Glomerular endothelial cell (primary cell): ENCODE measurements around the gene LRMDA. TPM values are rescaled to one million over a fixed set of nuclear protein-coding genes. Genes with fewer than 3 reads are reported as not detected.

Source experiments
- DNase-seq: peaks from one replicate; pipeline ENCODE4 v3.0.0-alpha.2; 2011; ENCODE audit warnings: low read depth, low spot score; ENCODE audit errors: extremely low read depth
- total RNA-seq: library from RNA; depleted of rRNA; stranded (reverse); fragments of >200 nt; gene quantifications from 2 replicates; pipeline ENCODE4 v1.2.3, GENCODE V29; 2015

The LRMDA gene
- total RNA-seq, 1 donor from 2014 or later, result 25.7 TPM

DNA sequence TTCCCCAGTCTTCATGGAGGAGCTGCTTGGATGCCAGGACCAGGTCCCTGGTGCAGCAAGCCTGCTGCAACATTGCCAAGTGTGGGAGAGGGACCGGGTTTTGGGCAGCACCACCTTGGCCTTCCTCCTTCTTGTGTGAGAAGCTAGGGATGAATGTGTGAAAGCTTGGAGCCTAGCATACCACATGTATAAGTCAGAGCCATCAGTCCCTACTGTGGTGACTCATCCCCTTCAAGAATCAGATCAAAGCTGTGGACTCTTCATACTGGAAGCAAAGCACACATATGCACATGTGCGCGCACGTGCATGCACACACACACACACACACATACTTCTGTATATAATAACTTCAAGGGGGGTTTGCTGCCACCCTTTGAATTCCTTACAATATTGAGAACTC lies 527.8 kb downstream of the LRMDA start:
- no peak for DNase-seq

DNA sequence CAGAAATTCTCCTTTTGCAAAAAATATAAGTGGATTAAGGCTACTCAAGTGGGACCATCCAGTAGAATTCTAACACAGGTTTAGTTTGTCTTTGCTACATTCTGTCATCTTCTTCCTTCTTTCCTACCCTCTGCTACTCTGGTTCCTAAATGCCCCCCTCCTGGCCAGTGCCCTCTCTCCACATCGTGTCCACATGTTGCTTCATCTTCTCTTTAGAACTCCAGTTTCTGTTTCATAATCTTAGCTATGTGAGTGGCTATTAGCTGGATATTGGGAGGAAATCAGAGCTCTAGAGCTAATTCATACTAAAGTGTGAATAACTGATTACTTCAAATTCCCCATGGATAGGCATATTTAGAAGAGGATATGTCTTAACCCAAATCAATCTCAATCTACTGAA lies 528.5 kb downstream of the LRMDA start:
- no peak for DNase-seq

DNA sequence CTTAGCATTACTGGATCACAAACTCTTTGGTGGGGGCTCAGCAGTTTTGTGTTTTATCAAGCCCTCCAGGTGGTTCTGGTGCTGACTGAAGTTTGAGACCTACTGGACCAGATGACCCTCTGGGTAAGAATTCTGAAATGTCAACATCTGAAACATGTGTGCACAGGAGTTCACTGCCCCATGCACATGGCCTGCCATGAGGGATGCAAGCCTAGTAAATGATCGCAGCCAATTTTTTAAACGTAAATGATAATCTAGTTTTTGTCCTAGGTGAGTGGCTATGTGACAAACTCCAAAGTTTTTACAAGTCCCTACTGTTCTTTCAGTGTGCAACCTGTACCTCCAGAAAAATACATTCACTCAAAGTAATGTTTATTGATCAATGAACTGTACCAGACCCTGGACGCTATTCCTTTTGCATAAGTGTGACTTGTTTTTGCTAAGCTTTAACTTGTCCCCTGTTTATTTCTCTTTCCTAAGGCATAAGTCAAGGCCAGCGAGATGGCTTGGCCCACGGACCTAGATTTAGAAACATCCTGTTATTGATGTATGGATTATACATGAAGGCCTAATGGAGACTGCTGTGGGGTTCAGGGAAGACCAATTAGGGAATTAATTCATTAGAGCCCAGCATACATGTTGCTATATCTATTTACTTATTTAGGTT lies 531.1 kb downstream of the LRMDA start:
- no peak for DNase-seq

DNA sequence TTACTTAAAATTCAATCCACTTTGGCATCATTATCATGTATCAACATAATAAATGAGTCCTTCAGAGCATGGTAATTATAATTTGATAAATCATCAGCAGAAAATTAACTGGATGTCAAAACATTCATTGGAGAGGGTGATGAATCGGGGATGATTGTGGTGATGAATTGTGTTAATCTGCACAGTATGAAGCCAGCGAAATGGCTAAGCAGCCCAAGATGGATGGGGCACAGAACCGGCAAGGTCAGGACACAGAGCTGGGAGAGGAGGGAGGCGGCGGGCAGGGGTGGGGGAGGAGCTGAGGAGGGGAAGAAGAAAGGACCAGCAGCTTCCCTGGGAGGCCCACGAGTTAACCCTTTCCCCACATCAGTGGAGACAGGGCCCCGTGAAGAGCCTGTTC lies 536.1 kb downstream of the LRMDA start:
- no peak for DNase-seq

DNA sequence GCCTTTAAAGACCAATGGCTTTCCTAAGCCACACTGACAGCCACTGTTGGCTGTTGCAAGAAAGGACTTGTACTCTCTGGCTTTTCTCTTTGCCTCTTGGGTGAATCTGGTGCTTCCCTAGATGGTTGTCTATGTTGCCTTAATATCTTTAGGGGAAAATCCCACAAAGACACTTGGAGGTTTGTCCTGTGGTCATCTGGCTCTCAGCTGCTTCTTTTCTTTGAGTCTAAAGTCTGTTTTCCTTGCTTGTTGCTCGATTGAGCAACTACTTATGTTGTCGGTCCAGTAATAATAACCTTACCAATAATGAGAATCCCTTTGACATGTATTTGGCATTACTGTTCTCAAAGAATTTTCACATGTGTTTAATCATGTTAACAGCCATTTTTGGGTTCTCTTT lies 537.6 kb downstream of the LRMDA start:
- no peak for DNase-seq

DNA sequence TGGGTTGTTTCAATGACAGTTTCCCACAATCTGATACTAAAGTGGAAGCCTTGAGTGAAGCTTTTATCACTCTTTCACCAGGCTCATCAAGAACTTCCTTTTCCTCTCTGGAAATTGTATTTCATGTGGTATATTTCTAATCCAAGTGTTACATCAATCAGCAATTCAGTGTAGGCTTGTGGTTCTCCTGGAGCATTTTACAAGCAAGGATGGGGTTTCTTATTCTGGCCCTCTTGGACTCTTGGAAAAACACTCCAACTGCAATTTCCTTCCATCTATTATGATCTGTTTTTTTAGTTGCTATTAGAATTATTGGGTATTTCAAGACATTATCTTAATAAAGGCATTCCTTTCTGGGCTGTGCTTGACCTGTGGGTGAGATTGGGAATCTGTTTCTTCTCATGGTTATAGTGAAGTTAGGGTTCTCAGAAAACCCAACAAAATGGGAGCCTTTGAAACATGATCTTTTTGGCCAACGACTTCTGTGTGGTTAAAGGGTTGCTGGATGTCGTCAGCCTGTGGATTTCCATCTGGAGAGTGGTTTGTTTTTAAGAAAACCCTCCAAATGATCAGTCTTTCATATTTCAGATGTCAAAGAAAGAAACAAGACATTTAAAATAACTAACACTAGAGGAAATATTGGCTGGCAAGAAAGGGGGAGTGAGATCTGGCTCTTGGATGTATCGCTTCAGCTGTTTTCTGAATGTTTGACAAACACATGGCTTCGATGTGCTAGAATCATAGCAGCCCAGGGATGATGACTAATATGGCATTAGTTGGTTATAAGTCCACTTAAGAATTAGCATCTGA lies 540.2 kb downstream of the LRMDA start:
- no peak for DNase-seq

DNA sequence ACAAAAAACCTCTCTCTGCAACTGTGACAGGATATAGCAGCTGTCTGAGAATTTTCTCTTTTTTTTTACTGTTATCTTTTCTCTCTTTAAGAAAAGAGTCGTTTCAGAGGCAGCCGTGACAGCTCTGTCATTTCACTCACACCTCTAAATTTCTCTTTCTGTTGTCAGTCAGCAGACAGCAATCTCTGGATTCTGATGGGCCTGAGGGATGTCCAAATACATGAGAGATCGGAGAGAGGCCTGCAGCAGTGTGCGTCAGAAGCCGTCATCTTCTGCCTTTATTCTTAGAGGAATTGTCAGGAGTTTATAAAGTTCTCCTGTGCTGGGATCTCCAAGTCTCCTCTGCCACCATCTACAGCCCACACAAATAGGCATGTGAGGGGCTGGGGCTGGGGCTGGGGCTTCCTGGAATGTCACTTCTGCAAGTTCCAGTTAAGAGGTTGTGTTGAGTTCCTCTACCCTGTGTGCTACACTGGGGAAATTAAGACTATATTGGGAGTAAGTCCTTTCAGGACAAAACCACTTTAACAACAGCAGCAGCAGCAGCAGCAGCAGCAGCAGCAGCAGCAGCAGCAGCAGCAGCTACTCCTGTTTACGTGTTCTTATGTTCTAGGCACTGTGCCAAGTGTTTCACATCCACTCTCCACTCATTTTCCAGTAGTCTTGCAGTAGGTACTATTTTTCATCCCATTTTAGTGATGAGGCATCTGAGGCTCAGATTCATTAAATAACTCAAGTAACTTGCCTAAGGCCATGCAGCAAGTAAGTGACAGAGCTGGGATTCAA lies 541.3 kb downstream of the LRMDA start:
- DNase-seq, result no peak

DNA sequence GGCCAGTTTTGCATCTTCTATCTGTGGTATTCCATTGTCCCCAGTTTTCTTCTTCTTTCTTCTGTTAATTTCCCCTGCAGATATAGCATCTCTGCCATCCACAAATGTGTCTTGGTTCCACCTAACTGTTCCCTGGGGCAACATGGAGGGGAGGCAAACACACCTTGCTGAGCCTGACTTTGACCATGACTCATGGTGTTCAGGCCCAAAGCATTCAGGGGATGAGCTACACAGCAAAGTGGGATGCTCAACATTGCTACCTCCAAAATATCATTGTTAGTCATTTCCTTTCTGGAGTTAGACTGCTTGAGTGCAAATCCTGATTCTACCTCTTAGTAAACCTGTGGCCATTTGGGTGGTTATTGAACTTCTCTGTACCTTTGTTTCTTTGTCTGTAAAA lies 542.7 kb downstream of the LRMDA start:
- DNase-seq, result no peak

DNA sequence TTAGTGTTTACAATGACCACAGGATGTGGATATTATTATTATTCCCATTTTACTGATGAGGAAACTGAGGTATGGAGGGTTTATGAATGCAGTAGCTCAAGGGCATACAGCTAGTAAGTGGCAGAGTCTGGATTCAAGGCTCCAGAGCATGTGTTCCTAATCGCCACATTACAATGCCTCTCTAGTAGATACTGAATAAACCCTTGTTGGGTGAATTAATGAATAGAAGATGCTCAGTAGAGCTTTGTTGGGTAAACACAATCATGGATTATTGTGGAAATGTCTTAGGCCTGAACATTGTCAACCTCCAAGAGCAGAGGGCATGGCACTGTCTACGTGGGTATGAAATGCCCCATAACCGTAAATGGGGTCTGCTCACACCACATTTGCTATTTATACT lies 545.3 kb downstream of the LRMDA start:
- DNase-seq, result no peak

DNA sequence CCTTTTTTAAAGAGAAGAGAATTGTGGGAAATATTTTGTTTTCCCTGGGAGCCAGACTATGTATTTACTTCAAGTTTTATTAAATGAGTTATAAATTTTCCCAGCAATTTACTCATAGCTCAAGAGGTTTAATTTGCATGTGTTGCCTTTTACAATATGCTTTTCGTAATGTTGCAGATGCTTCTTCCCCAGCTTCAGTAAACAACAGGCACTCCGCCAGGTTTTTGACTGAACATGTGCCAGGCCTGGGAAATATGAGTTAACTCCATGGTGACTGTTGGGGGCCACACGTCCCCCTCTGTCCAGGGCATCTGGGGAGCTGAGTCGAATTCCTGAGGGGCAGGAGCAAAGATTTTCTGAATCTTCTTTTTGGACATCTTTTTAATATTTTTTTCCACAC lies 545.7 kb downstream of the LRMDA start:
- no peak for DNase-seq

DNA sequence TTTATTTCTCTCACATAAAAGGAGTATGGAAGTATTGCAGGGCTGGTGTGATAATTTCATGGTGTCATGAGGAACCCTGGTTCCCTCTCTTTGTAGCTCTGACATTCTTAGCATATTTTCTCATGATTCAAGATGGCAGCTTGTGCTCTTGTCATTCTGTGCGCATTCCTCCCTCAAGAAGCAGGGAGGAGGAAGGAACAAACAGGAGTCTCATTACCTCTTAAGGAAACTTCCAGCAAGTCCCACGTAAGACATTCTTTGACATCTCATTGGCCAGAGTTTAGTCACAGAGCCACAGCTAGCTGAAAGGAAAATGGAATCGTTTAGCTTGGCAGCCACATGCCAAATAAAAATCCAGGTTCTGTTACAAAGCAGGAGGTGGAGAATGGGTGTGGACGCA lies 546.8 kb downstream of the LRMDA start:
- DNase-seq, result no peak

DNA sequence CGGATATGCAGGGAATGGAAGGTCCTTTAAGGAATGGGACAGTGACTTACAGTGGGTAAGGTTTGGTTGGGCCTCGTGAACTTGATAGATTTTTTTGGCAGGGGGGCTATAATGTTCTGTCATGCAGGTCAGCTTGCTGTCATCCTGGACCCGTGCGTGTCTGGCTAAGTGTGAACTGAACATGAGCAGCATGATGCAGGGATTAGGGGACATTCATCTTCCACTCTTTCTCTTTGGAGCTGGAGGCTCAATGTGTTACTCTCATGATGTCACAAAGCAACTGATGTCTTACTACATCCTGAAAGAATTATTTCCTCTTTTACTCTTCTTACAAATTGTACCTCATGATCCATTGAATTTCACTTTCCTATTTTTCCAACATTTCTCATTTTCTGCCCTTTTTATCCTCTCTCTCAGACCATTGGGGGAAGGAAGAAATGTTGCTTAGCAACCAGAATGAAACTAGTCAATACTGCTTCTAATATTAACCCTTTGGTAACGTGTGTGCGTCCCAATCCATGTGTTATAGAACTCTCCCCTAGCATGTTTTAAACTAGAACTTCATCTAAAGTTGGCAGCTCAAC lies 549.1 kb downstream of the LRMDA start:
- DNase-seq, result no peak

DNA sequence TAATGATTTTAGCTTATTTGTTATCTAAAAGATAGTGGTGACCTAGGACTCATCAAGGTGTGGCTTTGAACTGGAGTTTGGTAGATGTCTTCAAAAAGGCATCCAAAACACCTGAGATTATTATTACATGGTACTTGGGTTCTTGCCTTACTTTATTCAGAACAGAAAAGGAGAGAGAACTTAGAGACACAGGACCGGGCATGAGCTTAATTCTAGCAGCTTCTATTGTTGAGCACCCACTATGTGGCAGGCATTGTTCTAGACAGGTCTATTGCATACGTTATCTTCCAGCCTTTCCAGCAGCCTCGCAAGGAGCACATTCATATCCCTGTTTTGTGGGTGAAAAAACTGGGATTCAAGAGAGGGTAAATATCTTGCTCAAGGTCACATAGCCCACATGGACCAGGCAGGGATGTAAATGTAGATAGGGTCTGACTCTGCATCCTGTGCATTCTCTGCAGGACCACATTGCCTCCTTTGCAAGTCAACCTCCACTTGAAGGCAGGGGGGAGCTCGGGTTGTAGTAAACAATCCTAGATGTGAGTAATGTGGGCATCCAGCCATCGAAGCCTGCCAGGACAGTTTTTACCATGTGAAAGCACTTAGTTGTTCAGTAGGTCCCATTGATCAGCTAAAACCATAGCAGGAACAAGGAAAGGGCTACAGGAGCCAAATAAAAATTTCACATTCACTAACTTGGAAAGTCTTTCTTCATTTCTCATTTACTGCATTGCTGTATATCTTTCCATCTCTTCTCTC lies 551.4 kb downstream of the LRMDA start:
- DNase-seq, result no peak

DNA sequence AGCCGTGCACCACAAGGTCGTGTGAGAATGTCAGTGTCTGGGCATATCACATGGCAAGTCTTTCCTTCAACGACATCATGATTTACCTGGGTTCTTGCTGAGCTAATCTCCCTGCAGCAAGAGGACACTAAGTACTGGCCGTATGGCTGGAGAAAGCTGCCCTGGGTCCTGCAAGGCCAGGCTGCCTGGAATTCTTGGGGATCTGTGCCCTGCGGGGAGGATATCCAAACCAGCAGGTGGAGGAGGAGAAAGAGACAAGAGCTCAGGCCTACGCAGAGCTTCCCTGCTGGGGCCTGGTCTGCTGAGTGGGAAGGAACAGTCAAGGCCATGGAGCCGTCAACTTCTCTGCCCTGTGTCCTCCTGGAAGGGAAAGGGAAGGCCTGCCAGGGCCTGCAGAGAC lies 552.6 kb downstream of the LRMDA start:
- no peak for DNase-seq

DNA sequence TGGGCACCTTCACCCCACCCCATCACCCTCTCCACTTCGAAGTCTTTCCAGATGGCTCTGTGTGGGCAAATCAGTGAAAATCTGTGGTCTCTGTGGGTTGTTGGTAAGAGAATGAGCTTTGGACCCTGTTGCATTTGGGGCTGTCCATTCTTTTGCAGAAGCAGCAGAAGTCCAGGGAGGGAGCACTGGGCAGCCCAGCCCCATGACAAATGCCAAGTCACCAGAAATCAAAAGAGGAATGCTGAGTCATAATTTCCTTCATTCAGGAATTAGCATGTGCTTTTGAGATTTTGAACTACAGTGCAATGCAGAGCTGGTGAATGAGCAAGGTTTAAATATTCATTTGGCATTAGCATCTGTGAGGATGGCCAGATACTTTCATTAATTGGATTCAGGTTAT lies 556.2 kb downstream of the LRMDA start:
- DNase-seq, result no peak

DNA sequence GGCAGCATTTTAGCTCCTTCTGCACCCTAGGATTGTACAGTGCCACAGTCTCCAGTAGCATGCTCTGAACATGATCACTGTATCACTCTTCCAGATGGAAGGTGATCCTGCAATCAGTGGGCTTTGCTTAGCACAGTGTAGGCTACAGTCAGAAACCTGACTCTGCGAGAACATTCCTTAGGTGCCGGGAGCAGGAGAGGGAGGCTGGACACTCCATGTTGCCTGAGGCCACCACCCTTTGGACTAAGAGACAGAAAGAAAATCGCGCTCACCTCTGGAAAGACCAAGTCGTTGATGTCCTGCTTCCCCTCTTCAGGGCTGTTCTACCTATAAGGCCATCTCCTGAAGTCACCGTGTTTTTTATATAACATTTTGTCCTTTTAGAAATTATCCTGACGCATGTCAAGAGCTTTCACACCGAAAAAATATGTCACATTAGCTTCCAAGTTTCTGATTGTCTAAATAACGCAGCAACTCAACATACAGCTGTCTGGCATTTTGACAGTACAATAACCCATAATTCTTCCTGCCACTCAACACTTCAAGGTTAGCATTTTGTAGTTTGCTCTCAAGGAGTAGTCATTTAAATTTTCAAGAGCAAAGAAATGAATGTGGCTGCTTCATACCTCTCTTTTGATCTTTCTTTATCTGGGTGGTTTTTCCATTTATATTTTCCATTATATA lies 563.1 kb downstream of the LRMDA start:
- DNase-seq, result no peak

DNA sequence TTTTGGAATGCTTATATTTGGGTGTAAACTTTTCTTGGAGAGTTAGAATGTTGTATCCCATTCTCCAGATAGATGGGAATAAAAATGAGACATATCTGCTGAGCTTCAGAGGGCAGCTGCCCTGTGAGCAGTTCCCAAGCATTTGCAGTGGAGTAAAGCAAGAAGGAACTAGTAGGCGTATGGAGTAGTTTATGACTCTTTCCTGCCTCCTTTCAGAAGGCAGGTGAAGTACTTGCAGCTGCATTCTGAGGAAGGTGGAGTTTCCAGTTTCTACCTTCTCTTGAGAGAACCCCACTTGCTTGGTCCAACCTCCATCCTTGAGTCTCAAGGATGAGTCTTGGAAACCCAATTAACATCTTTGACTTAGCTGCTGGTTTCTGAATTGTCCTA lies 563.6 kb downstream of the LRMDA start:
- DNase-seq, result no peak

DNA sequence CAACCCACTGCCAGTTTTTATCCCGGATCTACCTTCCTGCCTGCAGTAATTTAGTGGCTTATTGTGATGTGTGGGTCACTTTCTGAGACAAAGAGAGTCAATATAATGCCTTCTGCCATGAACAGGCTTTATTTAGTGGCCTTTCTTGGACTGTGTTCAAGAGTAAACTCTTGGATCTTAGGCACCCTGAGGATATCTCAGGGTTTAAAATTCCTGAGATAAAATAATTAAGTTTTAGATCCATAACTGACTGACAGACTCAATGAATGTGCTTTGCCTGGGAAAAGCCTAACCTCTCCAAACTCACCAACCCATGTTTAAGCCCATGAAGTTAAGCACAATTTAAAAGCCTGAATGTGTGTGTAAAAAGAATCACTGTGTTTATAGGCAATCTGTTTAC lies 564.3 kb downstream of the LRMDA start:
- DNase-seq, result no peak

DNA sequence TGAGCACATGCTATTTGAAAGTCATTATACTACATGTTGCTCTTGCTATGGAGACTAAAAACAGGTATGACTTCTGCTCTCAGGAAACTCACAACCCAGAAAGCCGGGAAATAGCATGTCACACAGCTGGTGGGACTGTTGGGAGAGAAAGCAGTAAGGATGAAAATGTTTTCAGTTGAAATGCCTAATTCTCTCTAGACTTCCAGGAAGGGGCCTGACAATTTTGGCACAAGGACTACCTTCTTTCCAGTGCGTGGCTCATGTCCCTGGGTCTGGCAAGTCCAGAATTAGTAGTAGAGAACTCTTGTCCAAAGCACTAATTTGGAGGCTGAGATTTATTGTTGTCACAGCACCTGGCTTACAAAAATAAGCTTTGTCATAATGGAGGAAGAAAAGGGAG lies 567.6 kb downstream of the LRMDA start:
- DNase-seq, result no peak
